WTC11 (cell line): ENCODE results near the gene SPDYE16.
"Not testable (repeated sequence)": the region's sequence is repeated elsewhere in the genome, so short reads cannot be mapped to it uniquely, and the experiment has no call there.

ENCODE experiments used
- ATF3 ChIP-seq: sonication (generic); formaldehyde crosslinking; conservative IDR thresholded peaks from 2 replicates; pipeline ENCODE4 v1.8.1; 2022; ENCODE audit warnings: mild to moderate bottlenecking, missing genetic modification reagents
- CREB1 ChIP-seq: sonication (generic); formaldehyde crosslinking; IDR thresholded peaks from 2 replicates; pipeline ENCODE4 v1.8.0; 2023; ENCODE audit warnings: mild to moderate bottlenecking, missing genetic modification reagents
- CTCF ChIP-seq: fragments of 200-600 bp; IDR thresholded peaks from 2 replicates; pipeline ENCODE4 v1.8.0; 2022; ENCODE audit warnings: antibody characterized with exemption
- NR3C1 ChIP-seq: sonication (generic); formaldehyde crosslinking; conservative IDR thresholded peaks from 2 replicates; pipeline ENCODE4 v1.8.1; 2023; ENCODE audit warnings: low read depth, mild to moderate bottlenecking, missing genetic modification reagents
- TF ChIP-seq, protein P1 (sequence below): sonication (generic); formaldehyde crosslinking; IDR thresholded peaks from 2 replicates; pipeline ENCODE4 v1.8.1; 2022; ENCODE audit warnings: low read depth, mild to moderate bottlenecking, moderate library complexity, missing genetic modification reagents, borderline replicate concordance

DNA sequence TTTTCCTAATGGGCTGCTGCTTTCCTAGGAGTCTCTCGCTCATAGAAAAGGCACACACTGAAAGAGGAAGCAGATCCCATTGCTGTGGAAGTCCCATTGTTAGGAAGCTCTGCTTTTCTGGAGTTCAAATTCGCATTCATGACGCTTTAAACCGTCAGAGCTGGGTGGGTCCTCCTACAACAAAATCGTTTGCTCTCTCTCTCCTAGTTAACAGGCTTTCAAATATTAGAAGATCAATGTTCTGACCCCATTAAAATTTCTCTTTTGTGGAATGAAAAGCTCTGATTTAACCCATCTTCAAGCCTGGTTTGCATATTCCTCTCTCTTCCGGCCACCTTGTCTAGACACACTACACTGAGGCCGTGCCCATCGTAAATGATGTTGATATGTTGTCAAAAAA, at the start of gene SPDYE16:
- not testable (repeated sequence) for TF ChIP-seq NR3C1 (CRISPR knock-in tag); ATF3 (CRISPR knock-in tag); CTCF; CREB1 (CRISPR knock-in tag)
- TF ChIP-seq, protein P1, sequence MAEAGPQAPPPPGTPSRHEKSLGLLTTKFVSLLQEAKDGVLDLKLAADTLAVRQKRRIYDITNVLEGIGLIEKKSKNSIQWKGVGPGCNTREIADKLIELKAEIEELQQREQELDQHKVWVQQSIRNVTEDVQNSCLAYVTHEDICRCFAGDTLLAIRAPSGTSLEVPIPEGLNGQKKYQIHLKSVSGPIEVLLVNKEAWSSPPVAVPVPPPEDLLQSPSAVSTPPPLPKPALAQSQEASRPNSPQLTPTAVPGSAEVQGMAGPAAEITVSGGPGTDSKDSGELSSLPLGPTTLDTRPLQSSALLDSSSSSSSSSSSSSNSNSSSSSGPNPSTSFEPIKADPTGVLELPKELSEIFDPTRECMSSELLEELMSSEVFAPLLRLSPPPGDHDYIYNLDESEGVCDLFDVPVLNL (CRISPR knock-in tag), result not testable (repeated sequence)
